Upper lobe of right lung (tissue), 1 donor: ENCODE data around the gene SMOC2. TPM values are rescaled to one million over a fixed set of nuclear protein-coding genes. Genes with fewer than 3 reads are reported as not detected.
"Not testable (repeated sequence)": the region's sequence is repeated elsewhere in the genome, so short reads cannot be mapped to it uniquely, and the experiment has no call there.

Source experiments
- ATAC-seq: fragments of 200-7000 bp; cut with Tn5 transposase; one replicate; pipeline ENCODE4 v1.9.1; 2020; ENCODE audit warnings: mild to moderate bottlenecking, moderate library complexity
- DNase-seq: peaks from one replicate; pipeline ENCODE4 v3.0.0-alpha.2; 2020
- H3K27ac ChIP-seq: fragments of 200-600 bp; one replicate; pipeline ENCODE4 v1.8.0; 2022
- H3K27me3 ChIP-seq: fragments of 200-600 bp; one replicate; pipeline ENCODE4 v1.8.0; 2022; ENCODE audit warnings: mild to moderate bottlenecking
- H3K36me3 ChIP-seq: fragments of 200-600 bp; one replicate; pipeline ENCODE4 v1.8.0; 2022
- H3K4me1 ChIP-seq: fragments of 200-600 bp; one replicate; pipeline ENCODE4 v1.8.0; 2022
- H3K4me3 ChIP-seq: fragments of 200-600 bp; one replicate; pipeline ENCODE4 v1.8.0; 2022; ENCODE audit warnings: mild to moderate bottlenecking
- H3K9me3 ChIP-seq: fragments of 200-600 bp; one replicate; pipeline ENCODE4 v1.8.0; 2022
- intact Hi-C: fragments of 100-400 bp; cut with DNase I; formaldehyde crosslinking; loops from one replicate; pipeline ENCODE4 v1.11.0; 2022
- total RNA-seq: library from RNA; stranded (reverse); fragmentation: NEBNext Ultra II Directional; extraction: Animal tissue kit (Norgen Biotek cat#: 25700); gene quantifications from one replicate; pipeline ENCODE4 v1.2.1, GENCODE V29; 2021
- TF ChIP-seq, protein P1 (sequence below): fragments of 200-600 bp; IDR thresholded peaks from one replicate; pipeline ENCODE4 v1.8.0; 2022; ENCODE audit warnings: antibody characterized with exemption
- donor health status: DM: no; HTN: yes; CAD: no; lungs with severe emphysema.

SMOC2 gene
- total RNA-seq, 1 donor from 2014 or later: 33.1 TPM

DNA sequence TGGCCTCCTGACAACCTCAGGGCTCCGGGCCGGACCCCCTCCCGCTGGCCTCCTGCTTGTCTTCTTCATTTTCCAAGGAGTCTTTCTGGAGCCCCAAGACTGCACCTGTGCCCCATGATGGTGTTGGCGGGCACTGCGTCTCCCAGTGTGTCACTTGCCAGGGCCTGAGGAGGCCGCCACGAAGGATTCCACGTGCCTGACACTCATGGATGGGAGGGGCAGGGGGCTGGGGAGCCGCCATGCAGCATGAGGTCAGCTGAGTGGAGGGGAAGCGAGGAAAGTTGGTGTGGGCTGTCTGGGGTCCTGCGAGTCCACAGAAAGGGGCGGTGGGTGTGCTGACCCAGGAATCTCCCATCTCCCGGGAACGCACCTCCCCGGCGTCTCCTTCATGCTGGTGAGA lies 165.7 kb downstream of the SMOC2 start:
- Histone ChIP-seq H3K4me1 (no peaks in the 10 kb centered on the region), H3K27ac (no peak overlapping the region), H3K9me3 (no peaks in the 10 kb centered on the region), H3K4me3 (no peak overlapping the region), H3K36me3 (no peaks in the 10 kb centered on the region), H3K27me3 (no peaks in the 10 kb centered on the region)
- DNase-seq (no peak), ATAC-seq (no peak)
- TF ChIP-seq, protein P1, sequence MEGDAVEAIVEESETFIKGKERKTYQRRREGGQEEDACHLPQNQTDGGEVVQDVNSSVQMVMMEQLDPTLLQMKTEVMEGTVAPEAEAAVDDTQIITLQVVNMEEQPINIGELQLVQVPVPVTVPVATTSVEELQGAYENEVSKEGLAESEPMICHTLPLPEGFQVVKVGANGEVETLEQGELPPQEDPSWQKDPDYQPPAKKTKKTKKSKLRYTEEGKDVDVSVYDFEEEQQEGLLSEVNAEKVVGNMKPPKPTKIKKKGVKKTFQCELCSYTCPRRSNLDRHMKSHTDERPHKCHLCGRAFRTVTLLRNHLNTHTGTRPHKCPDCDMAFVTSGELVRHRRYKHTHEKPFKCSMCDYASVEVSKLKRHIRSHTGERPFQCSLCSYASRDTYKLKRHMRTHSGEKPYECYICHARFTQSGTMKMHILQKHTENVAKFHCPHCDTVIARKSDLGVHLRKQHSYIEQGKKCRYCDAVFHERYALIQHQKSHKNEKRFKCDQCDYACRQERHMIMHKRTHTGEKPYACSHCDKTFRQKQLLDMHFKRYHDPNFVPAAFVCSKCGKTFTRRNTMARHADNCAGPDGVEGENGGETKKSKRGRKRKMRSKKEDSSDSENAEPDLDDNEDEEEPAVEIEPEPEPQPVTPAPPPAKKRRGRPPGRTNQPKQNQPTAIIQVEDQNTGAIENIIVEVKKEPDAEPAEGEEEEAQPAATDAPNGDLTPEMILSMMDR: no peak
- intact Hi-C loops: no loop called here

DNA sequence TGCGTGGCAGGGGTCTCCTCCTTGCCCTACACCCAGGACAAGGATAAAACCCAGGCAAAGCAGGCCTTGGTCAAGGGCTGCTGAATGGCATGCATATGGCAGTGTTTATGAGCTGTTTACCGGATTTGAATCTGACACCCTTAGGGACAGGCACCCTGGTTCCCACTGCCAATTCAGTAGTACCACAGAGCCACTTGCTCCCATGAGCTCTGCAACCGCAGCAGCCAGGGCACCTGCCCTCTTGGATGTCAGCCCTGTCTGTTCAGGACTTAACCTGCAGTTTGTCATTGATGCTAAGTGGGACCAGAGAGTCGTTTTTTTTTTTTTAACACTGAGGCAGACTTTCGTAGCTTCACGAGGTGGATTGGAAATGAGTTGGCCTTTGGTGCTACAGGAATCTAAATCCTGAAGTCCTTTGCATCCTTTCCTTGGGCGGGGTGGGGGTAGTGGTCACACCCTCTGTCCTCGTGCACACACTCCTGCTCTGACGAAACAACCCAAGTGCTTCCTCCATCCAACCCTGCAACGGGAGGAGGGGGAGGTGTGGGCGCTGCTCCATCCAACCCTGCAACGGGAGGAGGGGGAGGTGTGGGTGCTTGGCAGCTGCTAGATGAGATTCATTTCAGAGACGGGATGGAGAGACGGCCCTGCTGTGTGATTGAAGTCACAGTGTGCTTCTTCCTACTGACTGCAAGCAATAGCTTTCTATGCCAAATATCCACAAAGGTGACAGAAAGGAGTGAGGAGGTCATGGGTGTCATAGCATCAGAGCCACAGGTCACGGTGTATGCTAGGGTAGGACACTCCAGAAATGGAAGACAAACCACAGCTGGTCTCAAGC lies 166.5 kb downstream of the SMOC2 start:
- peak; percentile 87 for DNase-seq
- Histone ChIP-seq H3K9me3 (no peaks in the 10 kb centered on the region), H3K4me1 (no peaks in the 10 kb centered on the region), H3K27ac (no peak overlapping the region), H3K4me3 (no peak overlapping the region), H3K27me3 (no peaks in the 10 kb centered on the region), H3K36me3 (no peaks in the 10 kb centered on the region)
- ATAC-seq: peak; percentile 94
- intact Hi-C loops: no loop called here
- TF ChIP-seq, protein P1: no peak

DNA sequence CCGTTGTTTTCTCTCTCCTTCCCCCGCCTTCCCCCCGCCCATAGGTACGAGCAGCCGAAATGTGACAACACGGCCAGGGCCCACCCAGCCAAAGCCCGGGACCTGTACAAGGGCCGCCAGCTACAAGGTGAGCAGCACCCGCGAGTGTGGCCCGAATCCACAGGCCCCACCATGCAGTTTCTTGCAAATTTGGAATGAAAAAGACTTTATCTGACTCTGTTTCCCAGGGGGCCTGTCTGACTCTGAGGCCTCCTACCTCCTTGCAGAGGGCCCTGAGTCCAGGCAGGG lies 167.1 kb downstream of the SMOC2 start:
- intact Hi-C loops: no loop called here
- no peak for ATAC-seq
- no peak overlapping the region for H3K4me3 ChIP-seq
- TF ChIP-seq, protein P1: no peak
- no peaks in the 10 kb centered on the region for H3K9me3 ChIP-seq
- no peaks in the 10 kb centered on the region for H3K4me1 ChIP-seq
- H3K27ac ChIP-seq: no peak overlapping the region
- no peaks in the 10 kb centered on the region for H3K27me3 ChIP-seq
- no peak for DNase-seq
- no peaks in the 10 kb centered on the region for H3K36me3 ChIP-seq

DNA sequence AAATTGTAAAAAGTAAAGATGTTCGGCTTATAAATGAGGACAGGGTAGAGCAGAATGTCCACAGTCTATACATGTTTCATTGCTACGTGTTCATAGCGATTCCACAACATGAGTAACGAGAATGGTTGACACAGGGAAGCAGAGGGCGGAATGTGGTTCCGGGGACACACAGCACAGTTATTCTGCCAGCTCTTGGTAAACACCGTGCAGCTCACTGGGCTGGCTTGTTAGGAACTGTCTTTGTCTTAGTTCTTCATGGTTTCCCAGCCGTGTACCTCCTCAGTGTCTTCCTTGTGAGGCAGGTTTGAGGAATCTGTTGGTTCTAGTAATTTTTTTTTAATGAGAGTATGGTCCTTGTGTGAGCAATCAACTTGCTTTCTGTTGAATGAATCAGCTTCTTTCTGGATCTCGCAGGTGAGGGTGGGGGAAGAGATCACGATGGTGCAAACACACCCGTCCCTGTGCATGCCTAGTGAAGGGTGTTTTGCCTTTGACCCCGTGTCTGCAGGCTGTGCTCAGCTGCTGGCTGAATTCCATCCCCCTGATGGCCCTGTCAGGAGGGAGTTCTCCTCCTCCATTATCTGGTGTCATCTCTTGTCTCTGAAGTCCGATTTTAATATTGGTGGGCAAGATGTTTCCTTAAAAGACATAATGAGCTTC lies 168.2 kb downstream of the SMOC2 start:
- H3K9me3 ChIP-seq: no peaks in the 10 kb centered on the region
- TF ChIP-seq, protein P1: no peak
- no peak for DNase-seq
- H3K27ac ChIP-seq: no peak overlapping the region
- no peak overlapping the region for H3K4me3 ChIP-seq
- no peak for ATAC-seq
- no peaks in the 10 kb centered on the region for H3K4me1 ChIP-seq
- no peaks in the 10 kb centered on the region for H3K36me3 ChIP-seq
- intact Hi-C loops: no loop called here
- H3K27me3 ChIP-seq: no peaks in the 10 kb centered on the region

DNA sequence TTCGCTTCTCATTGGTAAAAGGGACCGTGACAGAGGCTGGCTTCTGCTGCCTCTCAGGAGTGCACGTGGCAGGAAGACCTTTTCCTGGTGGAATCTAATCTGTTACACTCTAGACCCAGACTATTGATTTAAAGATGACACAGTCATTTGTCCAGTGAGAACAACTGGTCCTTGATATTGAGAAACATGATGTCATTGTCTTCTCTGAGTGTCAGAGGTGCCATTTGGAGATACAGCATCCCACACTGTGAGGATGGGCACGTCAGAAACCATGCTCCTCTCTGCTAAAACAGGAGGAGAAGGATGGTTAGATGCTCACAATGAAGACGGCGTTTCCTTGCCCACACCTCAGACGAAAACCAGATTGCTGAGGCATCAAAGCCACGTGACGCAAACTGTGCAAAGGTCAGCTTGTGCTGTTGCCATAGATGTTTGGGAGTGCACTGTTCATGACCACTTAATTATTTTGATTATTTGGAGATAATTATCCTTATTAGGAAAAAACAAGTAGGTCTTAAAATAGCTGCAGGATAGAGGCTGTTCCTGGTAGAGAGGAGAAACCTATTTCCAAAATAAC lies 169.0 kb downstream of the SMOC2 start:
- ATAC-seq: no peak
- no peak for DNase-seq
- TF ChIP-seq, protein P1: no peak
- intact Hi-C loops: no loop called here
- Histone ChIP-seq H3K27ac (no peak overlapping the region), H3K27me3 (no peaks in the 10 kb centered on the region), H3K4me3 (no peak overlapping the region), H3K9me3 (no peaks in the 10 kb centered on the region), H3K36me3 (no peaks in the 10 kb centered on the region), H3K4me1 (no peaks in the 10 kb centered on the region)

DNA sequence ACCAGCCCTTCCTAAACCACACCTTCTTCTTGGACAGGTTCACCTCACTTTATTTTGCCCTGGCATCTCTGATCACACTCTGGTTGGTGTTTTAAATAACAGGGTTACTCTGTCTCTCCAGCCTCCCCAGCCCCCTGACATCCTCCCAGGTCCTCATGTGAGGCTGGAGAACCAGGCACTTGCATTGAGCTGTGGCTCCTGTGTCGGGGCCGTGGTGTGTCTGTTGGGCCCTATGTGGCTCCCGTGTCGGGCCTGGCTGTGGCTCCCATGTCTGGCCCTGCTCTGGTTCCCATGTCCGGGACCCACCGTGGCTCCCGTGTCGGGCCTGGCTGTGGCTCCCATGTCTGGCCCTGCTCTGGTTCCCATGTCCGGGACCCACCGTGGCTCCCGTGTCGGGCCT lies 170.0 kb downstream of the SMOC2 start:
- H3K4me1 ChIP-seq, H3K4me3 ChIP-seq, ATAC-seq: not testable (repeated sequence)

More for the DNA sequence above, 170.0 kb downstream of the SMOC2 start:
- H3K27ac ChIP-seq, DNase-seq, H3K36me3 ChIP-seq, H3K27me3 ChIP-seq, intact Hi-C loops, H3K9me3 ChIP-seq: not testable (repeated sequence)
